Liver (tissue), 9 donors: ENCODE results near the gene CFAP90. TPM values are rescaled to one million over a fixed set of nuclear protein-coding genes. Genes with fewer than 3 reads are reported as not detected.

Experiments
- DNase-seq: peaks from one replicate; pipeline ENCODE4 v3.0.0-alpha.2; 2017; ENCODE audit warnings: low spot score
- H3K27ac ChIP-seq, 2 donors: one replicate each; pipeline ENCODE4 v1.7.0; 2013; ENCODE audit warnings: inconsistent platforms in 2 of 2, low read length in 2 of 2, control low read depth in 1 of 2, low read depth in 1 of 2, mild to moderate bottlenecking in 1 of 2
- H3K27me3 ChIP-seq, 4 donors: one replicate each; pipeline versions ENCODE4 v1.6.1 to v1.7.0; 2013; ENCODE audit warnings: low read length in 3 of 4, inconsistent platforms in 1 of 4, mild to moderate bottlenecking in 1 of 4, moderate library complexity in 1 of 4; ENCODE audit not compliant: control insufficient read depth in 4 of 4, insufficient read depth in 4 of 4
- H3K36me3 ChIP-seq, 4 donors: one replicate each; pipeline versions ENCODE4 v1.6.1 to v1.7.0; 2013; ENCODE audit warnings: low read length in 3 of 4, mild to moderate bottlenecking in 3 of 4, low read depth in 1 of 4, moderate library complexity in 1 of 4; ENCODE audit not compliant: control insufficient read depth in 4 of 4, insufficient read depth in 3 of 4
- H3K4me1 ChIP-seq, 4 donors: one replicate each; pipeline versions ENCODE4 v1.6.1 to v1.7.0; 2013; ENCODE audit warnings: low read length in 3 of 4, mild to moderate bottlenecking in 3 of 4, moderate library complexity in 1 of 4; ENCODE audit not compliant: control insufficient read depth in 4 of 4, insufficient read depth in 4 of 4
- H3K4me3 ChIP-seq, 3 donors: one replicate each; pipeline versions ENCODE4 v1.6.1 to v1.7.0; 2013; ENCODE audit warnings: low read length in 3 of 3, control low read depth in 1 of 3, low read depth in 1 of 3, mild to moderate bottlenecking in 1 of 3
- H3K9ac ChIP-seq, 2 donors: one replicate each; pipeline ENCODE4 v1.7.0; 2013; ENCODE audit warnings: low read length in 2 of 2, mild to moderate bottlenecking in 2 of 2, moderate library complexity in 2 of 2, control low read depth in 1 of 2, low read depth in 1 of 2
- H3K9me3 ChIP-seq, 4 donors: one replicate each; pipeline versions ENCODE4 v1.6.1 to v1.7.0; 2013; ENCODE audit warnings: low read length in 3 of 4; ENCODE audit not compliant: control insufficient read depth in 4 of 4
- ATF3 ChIP-seq: IDR thresholded peaks from 2 replicates; pipeline ENCODE4 v1.6.1; 2016; ENCODE audit warnings: antibody characterized with exemption
- CTCF ChIP-seq: fragments of 150-350 bp; IDR thresholded peaks from 2 replicates; pipeline ENCODE4 v1.5.1; 2017; ENCODE audit warnings: improper control_type of control experiment, low read depth, low read length; ENCODE audit not compliant: missing input control
- FOXA1 ChIP-seq: IDR thresholded peaks from 2 replicates; pipeline ENCODE4 v1.6.1; 2016; ENCODE audit warnings: antibody characterized with exemption
- GABPA ChIP-seq, 2 donors: IDR thresholded peaks in 1 of 2; conservative IDR thresholded peaks in 1 of 2; 2 replicates each; pipeline ENCODE4 v1.6.1; 2016; ENCODE audit warnings: antibody characterized with exemption in 2 of 2, mild to moderate bottlenecking in 1 of 2, moderate library complexity in 1 of 2
- HNF4A ChIP-seq, 2 donors: conservative IDR thresholded peaks; 2 replicates each; pipeline ENCODE4 v1.6.1; 2016; ENCODE audit warnings: antibody characterized with exemption in 2 of 2, mild to moderate bottlenecking in 2 of 2
- HNF4G ChIP-seq: IDR thresholded peaks from 2 replicates; pipeline ENCODE4 v1.6.1; 2016; ENCODE audit warnings: antibody characterized with exemption
- JUND ChIP-seq, 2 donors: IDR thresholded peaks; 2 replicates each; pipeline ENCODE4 v1.6.1; 2016; ENCODE audit warnings: antibody characterized with exemption in 2 of 2
- MAX ChIP-seq: IDR thresholded peaks from 2 replicates; pipeline ENCODE4 v1.6.1; 2016; ENCODE audit warnings: antibody characterized with exemption
- NR2F2 ChIP-seq: IDR thresholded peaks from 2 replicates; pipeline ENCODE4 v1.6.1; 2016; ENCODE audit warnings: antibody characterized with exemption
- RAD21 ChIP-seq, 2 donors: IDR thresholded peaks; 2 replicates each; pipeline ENCODE4 v1.6.1; 2016; ENCODE audit warnings: antibody characterized with exemption in 2 of 2, mild to moderate bottlenecking in 2 of 2
- REST ChIP-seq: IDR thresholded peaks from 2 replicates; pipeline ENCODE4 v1.6.1; 2016; ENCODE audit warnings: antibody characterized with exemption, mild to moderate bottlenecking
- RXRA ChIP-seq, 2 donors: IDR thresholded peaks; 2 replicates each; pipeline ENCODE4 v1.6.1; 2017 to 2018; ENCODE audit warnings: antibody characterized with exemption in 2 of 2, mild to moderate bottlenecking in 1 of 2
- SP1 ChIP-seq: IDR thresholded peaks from 2 replicates; pipeline ENCODE4 v1.6.1; 2018; ENCODE audit warnings: antibody characterized with exemption, mild to moderate bottlenecking
- TAF1 ChIP-seq: conservative IDR thresholded peaks from 2 replicates; pipeline ENCODE4 v1.6.1; 2016; ENCODE audit warnings: antibody characterized with exemption, mild to moderate bottlenecking
- YY1 ChIP-seq: IDR thresholded peaks from 2 replicates; pipeline ENCODE4 v1.6.1; 2016; ENCODE audit warnings: antibody characterized with exemption, mild to moderate bottlenecking
- ZBTB33 ChIP-seq: IDR thresholded peaks from 2 replicates; pipeline ENCODE4 v1.6.1; 2016; ENCODE audit warnings: antibody characterized with exemption
- WGBS: extraction: QIAGEN DNeasy Blood & Tissue Kit; methylation state at CpG from one replicate; pipeline ENCODE4 v1.1.7; 2013; 5-methylcytosine and 5-hydroxymethylcytosine counted together
- polyA plus RNA-seq, 2 donors: library from polyadenylated mRNA; stranded (reverse) in 1 of 2; unstranded in 1 of 2; fragments of 200-250 nt in 1 of 2; fragments of >200 nt in 1 of 2; fragmentation: Nextera tagmentation in 1 of 2; extraction: Ambion mirVana in 1 of 2; gene quantifications; one replicate each; pipeline versions ENCODE4 v1.2.1 to v1.2.3, GENCODE V29; 2013 to 2015
- total RNA-seq, 2 donors: library from RNA; depleted of rRNA; stranded (reverse); fragments of >200 nt; gene quantifications; one replicate each; pipeline ENCODE4 v1.2.3, GENCODE V29; 2014
- donor health status: healthy.
- donor health status: healthy.
- donor health status: healthy.
- donor health status: healthy.
- donor health status: healthy.

The CFAP90 gene
- total and polyA plus RNA-seq, 4 donors: 0.42 to 1.0 (median 0.59) TPM

GRCh38 chr5:7844901-7845300, 6.0 kb downstream of the CFAP90 start:
- Histone ChIP-seq H3K9me3 (no peaks in the 10 kb centered on the region), H3K4me3 (no peak overlapping the region), H3K36me3 (no peaks in the 10 kb centered on the region), H3K27ac (no peak overlapping the region), H3K9ac (no peak overlapping the region), H3K4me1 (peaks cover 0 to under 1% (median 0%) of the 10 kb centered on the region in 4 donors), H3K27me3 (no peaks in the 10 kb centered on the region)
- no peak for TF ChIP-seq GABPA (IDR thresholded peaks at IDR 0.05 in 1 of 2, conservative IDR thresholded peaks at IDR 0.05 in 1 of 2)
- TF ChIP-seq FOXA1: no peak
- no peak for TF ChIP-seq CTCF
- TF ChIP-seq ATF3: no peak
- TF ChIP-seq MAX: no peak
- TF ChIP-seq REST: no peak
- no peak for TF ChIP-seq SP1
- no peak for TF ChIP-seq RAD21 (IDR thresholded peaks at IDR 0.05)
- no peak for TF ChIP-seq YY1
- DNase-seq: no peak

GRCh38 chr5:7842531-7842930, 8.4 kb downstream of the CFAP90 start:
- Histone ChIP-seq H3K27ac (no peak overlapping the region), H3K9me3 (no peaks in the 10 kb centered on the region), H3K9ac (no peak overlapping the region), H3K27me3 (no peaks in the 10 kb centered on the region), H3K4me1 (no peaks in the 10 kb centered on the region), H3K36me3 (no peaks in the 10 kb centered on the region), H3K4me3 (no peak overlapping the region)
- WGBS: 81% methylated on average over 2 of the region's 2 CpGs
- TF ChIP-seq REST (no peak), HNF4A (conservative IDR thresholded peaks at IDR 0.05) (no peak), RXRA (IDR thresholded peaks at IDR 0.05) (no peak), CTCF (no peak), FOXA1 (no peak), HNF4G (no peak), NR2F2 (no peak), SP1 (no peak), TAF1 (no peak), JUND (IDR thresholded peaks at IDR 0.05) (no peak), ZBTB33 (no peak)
- no peak for DNase-seq
